Retina (tissue), 1 donor: ENCODE measurements around the gene SERGEF.

Source experiments
- DNase-seq: peaks from one replicate; pipeline ENCODE4 v3.0.0-alpha.2; 2016

Gene SERGEF

GRCh38 chr11:17779861-17780594 lies 232.8 kb downstream of the SERGEF start:
- no peak for DNase-seq

- no peak for DNase-seq
Measured at GRCh38 chr11:17778956-17779860, 233.6 kb downstream of the SERGEF start.

GRCh38 chr11:17778352-17778751 lies 234.5 kb downstream of the SERGEF start:
- no peak for DNase-seq

GRCh38 chr11:17777738-17778091 lies 235.1 kb downstream of the SERGEF start:
- no peak for DNase-seq

DNA sequence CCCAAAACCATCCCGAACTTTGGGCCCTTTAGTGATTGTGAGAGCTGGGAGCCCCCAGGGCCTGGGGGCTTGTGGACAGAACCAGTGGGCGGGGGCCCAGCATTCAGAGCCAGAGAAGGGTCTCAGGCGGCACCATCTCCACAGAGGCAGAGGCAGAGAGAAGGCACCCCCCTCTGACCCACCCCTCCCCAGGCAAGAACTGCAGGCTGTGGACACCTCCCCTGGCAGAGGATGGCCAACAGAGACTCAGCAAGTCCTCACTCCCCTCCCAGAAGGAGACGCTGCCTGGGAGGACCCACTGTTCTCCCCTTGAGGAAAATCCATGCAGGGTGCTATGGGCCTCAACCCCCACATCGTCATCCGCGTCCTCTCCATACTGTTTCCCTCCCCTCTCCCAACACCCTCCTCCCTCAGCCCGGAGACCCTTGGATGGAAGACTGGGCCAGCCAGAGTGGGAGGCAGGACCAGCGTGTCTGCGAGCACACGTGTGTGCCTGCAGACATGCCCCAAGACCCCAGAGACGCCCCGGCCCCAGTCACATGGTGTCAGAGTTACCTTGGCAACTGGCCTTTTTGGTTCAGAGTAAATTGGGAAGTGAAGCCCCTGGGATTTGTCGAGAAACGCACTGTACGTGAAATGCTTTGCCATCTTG lies 235.6 kb downstream of the SERGEF start:
- DNase-seq: no peak

- no peak for DNase-seq
Measured at GRCh38 chr11:17776212-17776875, 236.5 kb downstream of the SERGEF start.

DNA sequence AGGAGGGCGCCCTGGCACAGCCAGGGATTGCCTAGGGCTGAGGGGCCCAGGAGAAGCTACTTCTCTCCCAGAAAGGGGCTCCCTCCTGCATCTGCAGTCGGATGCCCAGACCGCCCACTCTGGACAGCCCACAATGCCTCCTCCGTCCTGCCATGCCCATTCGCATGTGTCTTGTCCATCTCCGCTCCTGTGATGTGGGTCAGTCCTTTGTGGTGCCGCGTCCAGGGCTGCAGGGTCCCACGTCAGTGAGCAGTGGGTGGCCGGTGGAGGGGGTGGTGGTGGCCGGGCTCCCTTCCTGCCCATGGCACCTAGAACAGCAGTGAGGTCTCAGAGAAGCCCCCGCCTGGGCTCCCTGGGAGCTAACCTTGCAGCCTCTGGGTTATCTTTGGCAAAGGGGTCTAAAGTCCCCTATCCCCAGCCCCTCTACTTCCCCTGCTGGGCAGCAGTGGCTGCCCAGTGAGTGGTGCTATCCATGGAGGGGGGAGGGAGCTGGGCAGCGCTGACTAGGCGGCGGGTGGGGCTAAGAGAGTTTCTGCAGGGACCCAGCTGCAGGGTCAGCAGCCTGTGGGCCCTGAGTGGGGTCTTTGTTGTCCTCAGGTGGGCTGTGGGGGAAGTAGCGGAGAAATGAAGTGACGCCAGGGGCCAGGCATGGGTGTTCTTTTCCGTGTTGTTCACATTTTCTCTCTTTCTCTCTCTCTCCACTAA lies 237.2 kb downstream of the SERGEF start:
- DNase-seq: no peak

DNA sequence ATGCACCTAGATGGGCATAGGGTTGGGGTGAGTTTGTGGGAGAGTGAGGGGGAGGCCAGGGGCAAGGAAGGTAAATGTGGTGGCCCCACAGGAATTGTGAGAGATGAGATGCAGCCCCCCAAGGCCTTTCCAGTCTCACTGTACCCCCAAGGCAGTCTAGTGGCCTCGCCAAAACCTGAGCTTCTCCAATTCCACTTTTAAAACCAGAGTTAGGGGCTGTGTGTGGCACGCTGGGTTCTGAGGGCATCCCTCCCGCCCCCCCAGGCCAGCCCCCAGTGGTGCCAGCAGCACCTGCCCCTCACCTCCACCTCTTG lies 237.9 kb downstream of the SERGEF start:
- no peak for DNase-seq

DNA sequence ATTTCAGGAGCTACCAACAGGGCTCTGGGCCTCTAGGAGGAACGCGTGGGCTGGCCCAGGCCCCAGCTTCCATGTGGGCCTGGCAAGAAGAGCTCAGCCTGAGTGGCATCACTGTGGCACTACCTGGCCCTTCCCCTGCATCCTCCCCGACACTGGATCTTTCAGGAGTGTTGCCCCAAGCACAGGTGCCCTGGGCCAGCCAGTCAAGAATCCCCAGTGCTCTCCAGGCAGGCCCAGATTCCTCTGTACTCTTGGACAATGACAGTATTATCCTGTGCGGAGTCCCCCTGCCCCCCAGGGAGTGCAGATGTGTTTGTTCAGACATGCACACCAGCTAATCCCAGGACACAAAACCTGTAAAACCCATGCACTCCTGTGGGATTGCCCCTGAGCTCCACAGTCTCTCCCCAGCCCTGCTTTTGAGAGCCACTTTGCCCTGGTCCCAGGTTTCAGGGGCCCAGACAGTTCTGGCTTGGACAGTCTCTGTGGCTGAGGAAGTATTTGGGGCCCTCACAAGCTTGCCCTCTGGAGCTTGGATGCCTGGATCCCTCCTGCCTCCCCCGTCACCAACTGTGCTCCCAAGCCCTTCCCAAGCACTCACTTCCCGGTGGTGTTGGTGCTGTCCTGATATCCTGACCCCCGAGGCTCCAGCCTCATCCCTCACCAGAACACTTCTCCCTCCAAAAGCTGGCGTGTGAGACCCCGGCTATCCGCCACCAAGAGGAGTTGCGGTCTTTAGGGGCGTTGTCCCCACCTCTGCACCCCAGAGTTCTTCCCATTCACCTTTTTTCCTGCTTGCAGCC lies 238.4 kb downstream of the SERGEF start:
- DNase-seq: no peak

- DNase-seq: no peak
Measured at GRCh38 chr11:17773674-17774073, 239.2 kb downstream of the SERGEF start.

GRCh38 chr11:17772704-17773600 lies 239.9 kb downstream of the SERGEF start:
- no peak for DNase-seq

DNA sequence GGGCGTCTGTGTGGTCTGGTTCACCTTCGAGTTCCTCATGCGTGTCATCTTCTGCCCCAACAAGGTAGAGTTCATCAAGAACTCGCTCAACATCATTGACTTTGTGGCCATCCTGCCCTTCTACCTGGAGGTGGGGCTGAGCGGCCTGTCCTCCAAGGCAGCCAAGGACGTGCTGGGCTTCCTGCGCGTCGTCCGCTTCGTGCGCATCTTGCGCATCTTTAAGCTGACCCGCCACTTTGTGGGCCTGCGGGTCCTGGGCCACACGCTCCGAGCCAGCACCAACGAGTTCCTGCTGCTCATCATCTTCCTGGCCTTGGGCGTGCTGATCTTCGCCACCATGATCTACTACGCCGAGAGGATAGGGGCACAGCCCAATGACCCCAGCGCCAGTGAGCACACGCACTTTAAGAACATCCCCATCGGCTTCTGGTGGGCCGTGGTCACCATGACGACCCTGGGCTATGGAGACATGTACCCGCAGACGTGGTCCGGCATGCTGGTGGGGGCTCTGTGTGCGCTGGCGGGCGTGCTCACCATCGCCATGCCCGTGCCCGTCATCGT lies 240.9 kb downstream of the SERGEF start:
- DNase-seq: no peak

- DNase-seq: no peak
Measured at GRCh38 chr11:17771415-17771814, 241.4 kb downstream of the SERGEF start.

- DNase-seq: no peak
Measured at GRCh38 chr11:17770917-17771316, 241.9 kb downstream of the SERGEF start.

- DNase-seq: no peak
Measured at GRCh38 chr11:17770048-17770652, 242.7 kb downstream of the SERGEF start.

GRCh38 chr11:17769218-17769617 lies 243.6 kb downstream of the SERGEF start:
- no peak for DNase-seq

- DNase-seq: no peak
Measured at GRCh38 chr11:17768547-17768946, 244.3 kb downstream of the SERGEF start.

- DNase-seq: no peak
Measured at GRCh38 chr11:17767914-17768313, 244.9 kb downstream of the SERGEF start.

- no peak for DNase-seq
Measured at GRCh38 chr11:17767301-17767885, 245.5 kb downstream of the SERGEF start.

DNA sequence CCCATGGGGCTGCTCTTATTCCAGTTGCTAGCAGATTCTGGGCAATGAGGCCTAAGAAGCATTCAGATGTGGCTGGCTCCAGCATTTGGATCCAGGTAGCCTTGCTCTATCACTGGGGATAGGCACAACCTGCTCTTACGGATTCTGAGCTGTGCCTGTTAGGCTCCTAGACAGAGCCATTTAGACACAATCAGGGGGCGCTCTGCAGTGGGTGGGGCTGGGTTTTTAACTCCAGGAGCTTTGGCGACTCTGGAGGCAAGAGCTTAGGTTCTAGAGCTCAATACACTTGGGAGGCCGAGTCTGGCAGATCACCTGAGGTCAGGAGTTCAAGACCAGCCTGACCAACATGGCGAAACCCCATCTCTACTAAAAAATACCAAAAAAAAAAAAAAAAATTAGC lies 246.3 kb downstream of the SERGEF start:
- no peak for DNase-seq
